HL-60 (cell line): ENCODE data around the gene ASCL4.

ENCODE experiments used
- DNase-seq, 2 experiments: peaks; one replicate each; pipeline ENCODE4 v3.0.0-alpha.2; 2010 to 2020; ENCODE audit warnings: low read depth in 1 of 2, low spot score in 1 of 2
- H3K27ac ChIP-seq: fragments of 250-450 bp; sonication (Bioruptor Pico); replicated peaks from 2 replicates; pipeline ENCODE4 v1.5.1; 2020; ENCODE audit warnings: mild to moderate bottlenecking, moderate library complexity
- H3K27me3 ChIP-seq: fragments of 250-450 bp; sonication (Bioruptor Pico); 2 replicates; pipeline ENCODE4 v1.5.1; 2021; ENCODE audit warnings: mild to moderate bottlenecking, moderate library complexity; ENCODE audit not compliant: insufficient read depth, poor library complexity, severe bottlenecking
- H3K4me3 ChIP-seq: replicated peaks from 2 replicates; pipeline ENCODE4 v1.5.1; 2011; ENCODE audit warnings: mild to moderate bottlenecking, control low read depth, low read length; ENCODE audit not compliant: insufficient read depth
- GABPA ChIP-seq: IDR thresholded peaks from 2 replicates; pipeline ENCODE4 v1.6.1; 2012; ENCODE audit warnings: low read depth
- POLR2AphosphoS5 ChIP-seq: IDR thresholded peaks from 2 replicates; pipeline ENCODE4 v1.6.1; 2012; ENCODE audit warnings: low read depth
- SPI1 ChIP-seq: IDR thresholded peaks from 2 replicates; pipeline ENCODE4 v1.6.1; 2012; ENCODE audit warnings: low read depth, mild to moderate bottlenecking, borderline replicate concordance
- TF ChIP-seq, protein P1 (sequence below): IDR thresholded peaks from 2 replicates; pipeline ENCODE4 v1.6.1; 2012; ENCODE audit warnings: low read depth; ENCODE audit not compliant: insufficient replicate concordance
- TF ChIP-seq, protein P2 (sequence below): IDR thresholded peaks from one replicate; pipeline ENCODE4 v1.5.1; 2011; ENCODE audit warnings: low read length, control low read depth, inconsistent platforms; ENCODE audit not compliant: insufficient read depth

The ASCL4 gene

DNA sequence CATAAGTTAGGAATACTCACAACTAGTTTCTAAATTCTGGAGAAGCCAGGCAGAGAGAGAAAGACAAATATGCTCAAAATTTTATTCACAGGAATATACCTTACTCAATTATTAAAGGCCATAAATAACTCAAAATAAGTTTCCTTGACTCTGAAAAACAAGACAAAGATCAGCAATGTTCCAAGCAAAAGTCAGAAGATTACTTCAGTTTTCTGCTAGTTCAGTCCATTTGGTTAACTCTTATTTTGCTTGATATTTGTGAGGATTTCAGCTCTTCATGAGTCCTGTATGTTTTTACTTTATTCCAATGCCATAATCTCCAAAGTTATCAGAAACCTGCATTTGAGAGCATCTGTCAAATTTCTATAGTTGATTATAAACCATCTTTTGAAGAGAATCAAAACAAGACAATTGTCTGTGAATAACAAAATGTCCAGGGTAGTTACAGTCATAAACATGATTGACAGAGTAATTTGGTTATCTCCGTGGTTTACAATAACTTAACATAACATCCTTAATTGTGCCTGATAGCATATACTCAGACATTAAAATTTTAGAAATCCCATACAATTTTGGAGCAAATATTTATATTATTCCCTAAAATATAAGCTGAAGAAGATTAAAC is 17.1 kb downstream of the ASCL4 start:
- no peak overlapping the region for H3K4me3 ChIP-seq
- no peak overlapping the region for H3K27ac ChIP-seq
- TF ChIP-seq, protein P1, sequence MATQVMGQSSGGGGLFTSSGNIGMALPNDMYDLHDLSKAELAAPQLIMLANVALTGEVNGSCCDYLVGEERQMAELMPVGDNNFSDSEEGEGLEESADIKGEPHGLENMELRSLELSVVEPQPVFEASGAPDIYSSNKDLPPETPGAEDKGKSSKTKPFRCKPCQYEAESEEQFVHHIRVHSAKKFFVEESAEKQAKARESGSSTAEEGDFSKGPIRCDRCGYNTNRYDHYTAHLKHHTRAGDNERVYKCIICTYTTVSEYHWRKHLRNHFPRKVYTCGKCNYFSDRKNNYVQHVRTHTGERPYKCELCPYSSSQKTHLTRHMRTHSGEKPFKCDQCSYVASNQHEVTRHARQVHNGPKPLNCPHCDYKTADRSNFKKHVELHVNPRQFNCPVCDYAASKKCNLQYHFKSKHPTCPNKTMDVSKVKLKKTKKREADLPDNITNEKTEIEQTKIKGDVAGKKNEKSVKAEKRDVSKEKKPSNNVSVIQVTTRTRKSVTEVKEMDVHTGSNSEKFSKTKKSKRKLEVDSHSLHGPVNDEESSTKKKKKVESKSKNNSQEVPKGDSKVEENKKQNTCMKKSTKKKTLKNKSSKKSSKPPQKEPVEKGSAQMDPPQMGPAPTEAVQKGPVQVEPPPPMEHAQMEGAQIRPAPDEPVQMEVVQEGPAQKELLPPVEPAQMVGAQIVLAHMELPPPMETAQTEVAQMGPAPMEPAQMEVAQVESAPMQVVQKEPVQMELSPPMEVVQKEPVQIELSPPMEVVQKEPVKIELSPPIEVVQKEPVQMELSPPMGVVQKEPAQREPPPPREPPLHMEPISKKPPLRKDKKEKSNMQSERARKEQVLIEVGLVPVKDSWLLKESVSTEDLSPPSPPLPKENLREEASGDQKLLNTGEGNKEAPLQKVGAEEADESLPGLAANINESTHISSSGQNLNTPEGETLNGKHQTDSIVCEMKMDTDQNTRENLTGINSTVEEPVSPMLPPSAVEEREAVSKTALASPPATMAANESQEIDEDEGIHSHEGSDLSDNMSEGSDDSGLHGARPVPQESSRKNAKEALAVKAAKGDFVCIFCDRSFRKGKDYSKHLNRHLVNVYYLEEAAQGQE: no peak
- TF ChIP-seq, protein P2, sequence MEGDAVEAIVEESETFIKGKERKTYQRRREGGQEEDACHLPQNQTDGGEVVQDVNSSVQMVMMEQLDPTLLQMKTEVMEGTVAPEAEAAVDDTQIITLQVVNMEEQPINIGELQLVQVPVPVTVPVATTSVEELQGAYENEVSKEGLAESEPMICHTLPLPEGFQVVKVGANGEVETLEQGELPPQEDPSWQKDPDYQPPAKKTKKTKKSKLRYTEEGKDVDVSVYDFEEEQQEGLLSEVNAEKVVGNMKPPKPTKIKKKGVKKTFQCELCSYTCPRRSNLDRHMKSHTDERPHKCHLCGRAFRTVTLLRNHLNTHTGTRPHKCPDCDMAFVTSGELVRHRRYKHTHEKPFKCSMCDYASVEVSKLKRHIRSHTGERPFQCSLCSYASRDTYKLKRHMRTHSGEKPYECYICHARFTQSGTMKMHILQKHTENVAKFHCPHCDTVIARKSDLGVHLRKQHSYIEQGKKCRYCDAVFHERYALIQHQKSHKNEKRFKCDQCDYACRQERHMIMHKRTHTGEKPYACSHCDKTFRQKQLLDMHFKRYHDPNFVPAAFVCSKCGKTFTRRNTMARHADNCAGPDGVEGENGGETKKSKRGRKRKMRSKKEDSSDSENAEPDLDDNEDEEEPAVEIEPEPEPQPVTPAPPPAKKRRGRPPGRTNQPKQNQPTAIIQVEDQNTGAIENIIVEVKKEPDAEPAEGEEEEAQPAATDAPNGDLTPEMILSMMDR: no peak
- TF ChIP-seq GABPA: no peak
- no peak for TF ChIP-seq POLR2AphosphoS5
- no peak for TF ChIP-seq SPI1
- H3K27me3 ChIP-seq: no peaks in the 10 kb centered on the region
- DNase-seq: no peak

DNA sequence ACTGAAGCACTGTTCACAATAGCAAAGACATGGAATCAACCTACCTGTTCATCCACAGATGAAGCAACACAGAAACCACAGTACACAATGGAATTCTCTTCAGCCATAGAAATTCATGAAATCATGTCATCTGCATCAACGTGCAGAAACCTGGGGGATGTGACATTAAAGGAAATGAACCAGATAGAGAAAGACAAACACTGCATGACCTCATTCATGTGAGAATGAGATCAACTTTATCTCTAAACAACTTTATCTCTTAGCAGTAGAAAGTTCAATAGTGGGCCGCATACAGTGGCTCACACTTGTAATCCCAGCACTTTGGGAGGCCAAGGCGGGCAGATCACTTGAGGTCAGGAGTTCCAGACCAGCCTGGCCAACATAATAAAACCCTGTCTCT is 19.9 kb downstream of the ASCL4 start:
- Histone ChIP-seq H3K27ac (no peak overlapping the region), H3K4me3 (no peak overlapping the region), H3K27me3 (no peaks in the 10 kb centered on the region)
- TF ChIP-seq, protein P1: no peak
- TF ChIP-seq GABPA (no peak), POLR2AphosphoS5 (no peak), SPI1 (no peak)
- TF ChIP-seq, protein P2: no peak
- DNase-seq: no peak

DNA sequence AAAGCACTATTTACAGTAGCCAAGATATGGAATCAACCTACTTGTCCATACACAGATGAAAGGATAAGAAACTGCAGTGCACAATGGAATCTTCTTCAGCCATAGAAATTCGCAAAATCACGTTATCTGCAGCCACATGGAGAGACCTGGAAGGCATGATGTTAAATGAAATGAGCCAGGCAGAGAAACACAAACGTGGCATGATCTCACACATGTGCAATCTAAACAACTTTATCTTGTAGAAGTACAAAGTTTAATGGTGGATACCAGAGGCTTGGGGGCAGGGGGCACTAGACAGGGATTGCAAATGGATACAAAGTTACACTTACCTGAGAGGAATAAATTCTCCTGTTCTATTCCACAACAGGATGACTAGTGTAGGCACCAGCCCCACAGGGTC is 24.1 kb downstream of the ASCL4 start:
- TF ChIP-seq, protein P2: no peak
- TF ChIP-seq POLR2AphosphoS5 (no peak), GABPA (no peak)
- TF ChIP-seq, protein P1: no peak
- DNase-seq: no peak
- Histone ChIP-seq H3K27ac (no peak overlapping the region), H3K27me3 (no peaks in the 10 kb centered on the region), H3K4me3 (no peak overlapping the region)
